DOHH2 (cell line): Measurements from ENCODE around the gene MYCN.

Experiments used
- CTCF ChIP-seq: fragments of 200-600 bp; sonication (generic); IDR thresholded peaks from one replicate; pipeline ENCODE4 v1.5.1; 2014; ENCODE audit warnings: antibody characterized with exemption, mild to moderate bottlenecking, low read depth, low read length; ENCODE audit not compliant: poor library complexity, severe bottlenecking
- EZH2phosphoT487 ChIP-seq: fragments of 200-600 bp; sonication (generic); IDR thresholded peaks from 2 replicates; pipeline ENCODE4 v1.6.1; 2017; ENCODE audit warnings: borderline replicate concordance, mild to moderate bottlenecking, antibody characterized with exemption, low read length, moderate library complexity, mixed read lengths

- no peak for TF ChIP-seq CTCF
- no peak for TF ChIP-seq EZH2phosphoT487
These were observed 43.5 kb upstream of the MYCN start for GRCh38 chr2:15896859-15897258.
